Gastroesophageal sphincter (tissue), 4 donors: ENCODE data around the gene TMPRSS3. TPM values are rescaled to one million over a fixed set of nuclear protein-coding genes. Genes with fewer than 3 reads are reported as not detected.

Experiments
- ATAC-seq: fragments of 150-250 bp; one replicate; pipeline ENCODE4 v1.9.1; 2016; ENCODE audit warnings: mild to moderate bottlenecking, moderate library complexity
- H3K27ac ChIP-seq, 4 donors: fragments of 200-600 bp; sonication (generic) in 3 of 4; 1 replicate in 3 of 4; 2 replicates in 1 of 4; pipeline ENCODE4 v1.5.1; 2016 to 2019
- H3K27me3 ChIP-seq: fragments of 200-600 bp; sonication (generic); one replicate; pipeline ENCODE4 v1.5.1; 2019
- H3K36me3 ChIP-seq, 2 donors: fragments of 200-600 bp; sonication (generic); one replicate each; pipeline ENCODE4 v1.5.1; 2019; ENCODE audit warnings: control low read depth in 1 of 2
- H3K4me1 ChIP-seq, 3 donors: fragments of 200-600 bp; sonication (generic); 1 replicate in 2 of 3; 2 replicates in 1 of 3; pipeline ENCODE4 v1.5.1; 2016 to 2019; ENCODE audit warnings: control low read depth in 2 of 3
- H3K4me3 ChIP-seq, 2 donors: fragments of 200-600 bp; sonication (generic); one replicate each; pipeline ENCODE4 v1.5.1; 2019; ENCODE audit warnings: mild to moderate bottlenecking in 1 of 2, moderate library complexity in 1 of 2
- H3K9me3 ChIP-seq, 3 donors: fragments of 200-600 bp; sonication (generic); one replicate each; pipeline ENCODE4 v1.5.1; 2017 to 2019; ENCODE audit warnings: control low read depth in 2 of 3
- CTCF ChIP-seq, 4 experiments: fragments of 200-600 bp in 2 of 4; fragments of 450-650 bp in 2 of 4; sonication (generic) in 1 of 4; IDR thresholded peaks; one replicate each; pipeline ENCODE4 v1.5.1; 2017 to 2019; ENCODE audit warnings: antibody characterized with exemption in 4 of 4, mild to moderate bottlenecking in 2 of 4, moderate library complexity in 2 of 4
- EP300 ChIP-seq: sonication (generic); formaldehyde crosslinking; IDR thresholded peaks from one replicate; pipeline ENCODE4 v1.6.1; 2017; ENCODE audit warnings: antibody characterized with exemption, mild to moderate bottlenecking
- POLR2A ChIP-seq, 2 donors: fragments of 450-650 bp; IDR thresholded peaks; one replicate each; pipeline ENCODE4 v1.6.1; 2017; ENCODE audit warnings: antibody characterized with exemption in 2 of 2, mild to moderate bottlenecking in 2 of 2, moderate library complexity in 1 of 2
- POLR2AphosphoS5 ChIP-seq: sonication (generic); formaldehyde crosslinking; IDR thresholded peaks from one replicate; pipeline ENCODE4 v1.6.1; 2017; ENCODE audit warnings: antibody characterized with exemption
- WGBS, 2 donors: methylation state at CpG; one replicate each; pipeline ENCODE4 v1.1.5; 2018; ENCODE audit warnings: low coverage in 1 of 2; 5-methylcytosine and 5-hydroxymethylcytosine counted together
- total RNA-seq, 4 donors: library from RNA; depleted of rRNA; stranded (reverse); fragments of >200 nt; gene quantifications; one replicate each; pipeline ENCODE4 v1.1.0, GENCODE V29; 2016

The TMPRSS3 gene
- total RNA-seq, 4 donors from 2014 or later: 0.52 TPM; not detected in 3

GRCh38 chr21:42362700-42363099, 33.2 kb downstream of the TMPRSS3 start:
- H3K27ac ChIP-seq: no peak overlapping the region
- 29 to 57% methylated on average over 1 to 8 of the region's 9 CpGs for WGBS, 2 donors
- H3K36me3 ChIP-seq: no peaks in the 10 kb centered on the region
- no peak for TF ChIP-seq EP300
- TF ChIP-seq CTCF (IDR thresholded peaks at IDR 0.05): no peak
- no peak for TF ChIP-seq POLR2AphosphoS5
- no peak for TF ChIP-seq POLR2A (IDR thresholded peaks at IDR 0.05)
- peaks cover 0 to 13% (median 0%) of the 10 kb centered on the region in 3 donors for H3K9me3 ChIP-seq
- peaks cover 83% of the 10 kb centered on the region for H3K27me3 ChIP-seq
- no peak overlapping the region for H3K4me3 ChIP-seq
- no peak for ATAC-seq
- H3K4me1 ChIP-seq: no peaks in the 10 kb centered on the region

- no peak for TF ChIP-seq POLR2A (IDR thresholded peaks at IDR 0.05)
- TF ChIP-seq POLR2AphosphoS5: no peak
- no peak for TF ChIP-seq CTCF (IDR thresholded peaks at IDR 0.05)
- TF ChIP-seq EP300: no peak
- Histone ChIP-seq H3K9me3 (peaks cover 0 to 15% (median 0%) of the 10 kb centered on the region in 3 donors), H3K27ac (no peak overlapping the region), H3K36me3 (no peaks in the 10 kb centered on the region), H3K4me1 (no peaks in the 10 kb centered on the region), H3K4me3 (no peak overlapping the region), H3K27me3 (peaks cover 86% of the 10 kb centered on the region)
- WGBS, 2 donors: 47 to 71% methylated on average over 8 to 12 of the region's 12 CpGs
- ATAC-seq: no peak
Observed at GRCh38 chr21:42362198-42362597, 33.7 kb downstream of the TMPRSS3 start.

GRCh38 chr21:42361286-42361685, 34.6 kb downstream of the TMPRSS3 start:
- WGBS, 2 donors: 65% methylated on average over 2 of the region's 7 CpGs; no CpG with 5 or more reads in 1 of the 2 donors
- TF ChIP-seq POLR2A (IDR thresholded peaks at IDR 0.05): no peak
- no peak for TF ChIP-seq EP300
- TF ChIP-seq CTCF (IDR thresholded peaks at IDR 0.05): no peak
- TF ChIP-seq POLR2AphosphoS5: no peak

GRCh38 chr21:42360317-42360716, 35.5 kb downstream of the TMPRSS3 start:
- Histone ChIP-seq H3K9me3 (peaks cover 0 to 33% (median 0%) of the 10 kb centered on the region in 3 donors), H3K4me1 (no peaks in the 10 kb centered on the region), H3K27me3 (peaks cover 90% of the 10 kb centered on the region), H3K27ac (no peak overlapping the region), H3K36me3 (no peaks in the 10 kb centered on the region), H3K4me3 (no peak overlapping the region)
- no peak for ATAC-seq
- TF ChIP-seq POLR2AphosphoS5: no peak
- TF ChIP-seq EP300: no peak
- TF ChIP-seq POLR2A (IDR thresholded peaks at IDR 0.05): no peak
- TF ChIP-seq CTCF (IDR thresholded peaks at IDR 0.05): no peak
- WGBS, 2 donors: 54% methylated on average over 2 of the region's 2 CpGs; no CpG with 5 or more reads in 1 of the 2 donors

More at GRCh38 chr21:42361286-42361685, 34.6 kb downstream of the TMPRSS3 start:
- Histone ChIP-seq H3K36me3 (no peaks in the 10 kb centered on the region), H3K9me3 (peaks cover 0 to 24% (median 0%) of the 10 kb centered on the region in 3 donors), H3K4me3 (no peak overlapping the region), H3K27me3 (peaks cover 91% of the 10 kb centered on the region), H3K4me1 (no peaks in the 10 kb centered on the region), H3K27ac (no peak overlapping the region)
- no peak for ATAC-seq

GRCh38 chr21:42358937-42359336, 36.9 kb downstream of the TMPRSS3 start:
- H3K36me3 ChIP-seq: no peaks in the 10 kb centered on the region
- no peak overlapping the region for H3K27ac ChIP-seq
- H3K4me1 ChIP-seq: no peaks in the 10 kb centered on the region
- no peak for TF ChIP-seq CTCF (IDR thresholded peaks at IDR 0.05)
- no peak for TF ChIP-seq POLR2AphosphoS5
- TF ChIP-seq EP300: no peak
- no peak for TF ChIP-seq POLR2A (IDR thresholded peaks at IDR 0.05)
- peaks cover 81% of the 10 kb centered on the region for H3K27me3 ChIP-seq
- H3K4me3 ChIP-seq: no peak overlapping the region
- H3K9me3 ChIP-seq: peaks cover 0 to 47% (median 0%) of the 10 kb centered on the region in 3 donors
- no peak for ATAC-seq
- WGBS, 2 donors: 73 to 87% methylated on average over 7 to 12 of the region's 13 CpGs
